Dendritic cell treated with granulocyte-macrophage colony-stimulating factor and Interleukin-4, amounts not matched to agents 40 ng/mL and 50 ng/mL, for 4 days (primary cell): ENCODE data around the gene COL27A1.

Experiments used
- H3K27ac Mint-ChIP-seq: one replicate; pipeline ENCODE4 v1.8.0; 2022; ENCODE audit warnings: mild to moderate bottlenecking, mixed read lengths
- H3K27me3 Mint-ChIP-seq: one replicate; pipeline ENCODE4 v1.8.0; 2022; ENCODE audit warnings: mild to moderate bottlenecking, mixed read lengths
- H3K36me3 Mint-ChIP-seq: one replicate; pipeline ENCODE4 v1.8.0; 2022; ENCODE audit warnings: low read depth, mixed read lengths
- H3K4me1 Mint-ChIP-seq: one replicate; pipeline ENCODE4 v1.8.0; 2022; ENCODE audit warnings: low read depth, mixed read lengths
- H3K4me3 Mint-ChIP-seq: one replicate; pipeline ENCODE4 v1.8.0; 2022; ENCODE audit warnings: mild to moderate bottlenecking, moderate library complexity, mixed read lengths
- H3K9me3 Mint-ChIP-seq: one replicate; pipeline ENCODE4 v1.8.0; 2022; ENCODE audit warnings: mixed read lengths
- intact Hi-C: fragments of 100-400 bp; cut with micrococcal nuclease; formaldehyde crosslinking; loops from one replicate; pipeline ENCODE4 v1.15.0; 2022

The COL27A1 gene

DNA sequence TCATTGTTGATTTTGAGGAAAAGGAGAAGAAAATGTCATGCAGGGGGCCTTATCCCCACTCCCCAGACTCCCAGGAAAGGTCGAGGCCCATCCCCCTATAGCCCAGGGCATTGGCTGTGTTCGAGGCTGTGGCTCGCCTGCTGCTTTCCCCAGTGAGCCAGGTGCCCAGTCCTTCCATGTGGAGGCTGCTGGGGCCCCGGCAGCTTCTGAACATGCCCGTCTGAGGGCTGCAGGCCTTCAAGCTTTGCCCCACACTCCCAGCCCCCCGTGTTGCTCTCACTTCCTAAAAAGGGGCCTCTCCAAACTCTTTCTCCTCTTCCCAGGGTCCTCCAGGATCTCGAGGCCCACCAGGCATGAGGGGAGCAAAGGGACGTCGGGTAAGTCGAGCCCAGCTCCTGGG, 102.9 kb downstream of the COL27A1 start:
- intact Hi-C loops, result no loop called here
- Mint-ChIP-seq H3K4me3 (no peak overlapping the region), H3K36me3 (no peaks in the 10 kb centered on the region), H3K27ac (no peak overlapping the region), H3K27me3 (no peaks in the 10 kb centered on the region), H3K9me3 (no peaks in the 10 kb centered on the region), H3K4me1 (no peaks in the 10 kb centered on the region)

DNA sequence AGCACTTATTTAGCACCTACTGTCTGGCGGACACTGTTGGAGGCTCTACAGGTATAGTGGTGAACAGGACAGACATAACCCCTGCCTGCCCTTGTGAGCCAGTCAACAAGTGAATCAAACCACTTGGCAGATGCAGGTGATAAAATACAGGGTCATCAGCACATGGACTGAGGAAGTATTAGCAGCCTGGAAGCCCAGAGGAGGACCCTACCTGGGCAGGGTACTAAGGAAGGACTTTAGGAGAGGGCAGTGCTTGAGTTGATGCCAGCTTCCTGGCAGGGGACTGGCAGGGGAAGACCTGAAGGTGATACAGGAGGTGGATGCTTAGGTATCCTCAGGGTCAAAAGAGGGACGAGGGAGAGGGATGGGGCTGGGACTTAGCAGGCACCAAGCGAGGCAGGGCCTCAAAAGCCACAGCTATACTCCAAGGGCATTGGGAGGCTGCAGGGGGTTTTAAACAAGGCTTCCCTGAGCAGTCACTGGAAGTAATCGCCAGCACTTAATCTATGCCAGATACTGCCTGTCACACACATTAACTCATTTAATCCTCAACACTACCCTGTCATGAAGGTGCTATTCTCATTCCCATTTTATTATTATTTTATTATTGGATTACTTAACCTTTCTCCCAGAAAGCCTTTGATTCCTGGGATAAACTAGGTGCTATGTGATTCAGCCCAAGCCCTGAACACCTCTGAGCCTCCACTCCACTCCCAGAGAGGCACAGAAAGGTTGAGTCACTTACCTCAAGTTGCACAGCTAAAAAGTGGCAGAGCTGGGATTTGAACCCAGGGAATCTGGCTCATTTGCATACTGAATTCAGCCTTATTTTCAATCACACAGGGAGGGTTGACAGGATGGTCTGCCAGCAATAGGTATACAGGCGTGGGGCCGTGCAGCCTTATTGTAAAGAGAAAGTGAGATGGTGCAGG, 103.8 kb downstream of the COL27A1 start:
- Mint-ChIP-seq H3K4me1 (no peaks in the 10 kb centered on the region), H3K4me3 (no peak overlapping the region), H3K36me3 (no peaks in the 10 kb centered on the region), H3K27me3 (no peaks in the 10 kb centered on the region), H3K9me3 (no peaks in the 10 kb centered on the region), H3K27ac (no peak overlapping the region)
- intact Hi-C loops, result no loop called here

DNA sequence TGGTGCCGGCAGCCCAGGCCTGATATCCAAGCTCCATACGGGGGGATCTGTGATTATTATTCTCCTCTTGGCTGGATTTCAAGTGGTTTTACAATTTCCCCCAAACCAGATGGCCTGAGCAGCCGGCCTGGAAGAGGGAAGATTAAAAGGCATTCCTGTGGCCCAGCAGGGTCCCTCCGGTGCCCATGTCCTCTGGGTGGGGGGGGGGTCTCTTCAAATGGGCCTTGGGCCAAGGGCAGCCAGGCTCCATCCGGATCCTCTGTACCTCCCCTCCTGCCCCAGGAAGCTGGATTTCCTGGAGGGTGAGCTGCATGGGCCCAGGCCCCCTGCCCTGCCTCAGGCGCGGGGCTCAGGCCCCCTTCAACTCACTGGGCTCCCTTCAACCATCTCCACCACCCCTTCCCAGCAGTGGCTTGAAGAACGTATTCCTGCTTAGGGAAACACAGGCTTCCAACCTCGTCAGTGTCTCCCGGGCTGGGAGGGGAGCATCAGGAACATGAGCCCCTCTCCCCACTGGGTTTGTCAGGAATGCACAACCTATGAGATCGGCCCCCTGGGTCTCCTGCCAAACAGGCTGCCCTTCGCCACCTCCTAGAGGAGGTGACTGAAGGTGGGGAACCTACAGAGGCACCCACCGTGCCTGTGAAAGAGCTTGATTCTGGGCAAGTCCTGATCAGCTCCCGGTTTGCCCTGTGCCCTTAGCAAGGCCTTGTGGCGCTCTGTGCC, 104.6 kb downstream of the COL27A1 start:
- Mint-ChIP-seq H3K4me3 (no peak overlapping the region), H3K27me3 (no peaks in the 10 kb centered on the region), H3K27ac (no peak overlapping the region), H3K9me3 (no peaks in the 10 kb centered on the region), H3K4me1 (no peaks in the 10 kb centered on the region), H3K36me3 (no peaks in the 10 kb centered on the region)
- intact Hi-C loops, result no loop called here

DNA sequence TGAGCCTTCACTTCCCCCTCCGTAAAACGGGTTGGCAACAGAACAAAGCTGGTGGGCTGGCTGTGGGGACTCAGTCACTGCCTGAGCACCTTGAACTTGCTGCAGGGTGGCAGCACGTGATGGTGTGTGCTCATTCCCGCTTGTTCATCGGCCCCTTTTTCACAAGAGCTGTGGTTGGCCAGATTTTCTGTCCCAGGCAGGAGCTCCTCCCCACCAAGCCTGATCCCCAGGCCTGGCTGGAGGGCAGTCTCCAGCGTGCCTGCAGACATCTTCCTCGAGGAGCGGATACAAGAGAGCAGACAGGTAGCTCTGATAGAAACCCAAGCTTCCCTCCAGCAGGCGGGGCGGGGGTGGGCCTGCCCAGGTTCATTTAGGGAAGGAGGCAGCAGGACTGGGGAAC, 105.7 kb downstream of the COL27A1 start:
- H3K9me3 Mint-ChIP-seq, result no peaks in the 10 kb centered on the region
- intact Hi-C loops, result no loop called here

DNA sequence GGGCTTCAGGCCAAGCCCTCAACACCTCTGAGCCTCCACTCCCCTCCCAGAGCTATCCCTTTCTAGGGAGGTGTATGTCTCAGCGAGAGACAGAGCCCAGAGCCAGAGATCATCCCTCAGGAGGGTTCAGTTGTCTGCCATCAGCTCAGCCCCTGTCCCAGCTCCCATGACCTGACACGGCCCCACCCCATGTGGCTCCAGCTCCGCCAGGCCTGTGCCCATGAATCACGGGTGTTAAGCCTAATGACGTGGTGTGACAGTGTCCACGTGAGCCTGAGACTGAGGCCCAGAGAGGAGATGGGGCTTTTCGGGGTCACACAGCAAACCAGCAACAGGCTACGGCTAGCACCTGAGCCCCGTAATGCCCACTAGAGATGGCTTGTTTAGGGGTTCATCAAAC, 106.7 kb downstream of the COL27A1 start:
- Mint-ChIP-seq H3K9me3 (no peaks in the 10 kb centered on the region), H3K4me3 (no peak overlapping the region), H3K4me1 (no peaks in the 10 kb centered on the region), H3K36me3 (no peaks in the 10 kb centered on the region), H3K27ac (no peak overlapping the region), H3K27me3 (no peaks in the 10 kb centered on the region)
- intact Hi-C loops, result no loop called here

More for the DNA sequence above, 105.7 kb downstream of the COL27A1 start:
- Mint-ChIP-seq H3K4me1 (no peaks in the 10 kb centered on the region), H3K36me3 (no peaks in the 10 kb centered on the region), H3K27ac (no peak overlapping the region), H3K4me3 (no peak overlapping the region), H3K27me3 (no peaks in the 10 kb centered on the region)

DNA sequence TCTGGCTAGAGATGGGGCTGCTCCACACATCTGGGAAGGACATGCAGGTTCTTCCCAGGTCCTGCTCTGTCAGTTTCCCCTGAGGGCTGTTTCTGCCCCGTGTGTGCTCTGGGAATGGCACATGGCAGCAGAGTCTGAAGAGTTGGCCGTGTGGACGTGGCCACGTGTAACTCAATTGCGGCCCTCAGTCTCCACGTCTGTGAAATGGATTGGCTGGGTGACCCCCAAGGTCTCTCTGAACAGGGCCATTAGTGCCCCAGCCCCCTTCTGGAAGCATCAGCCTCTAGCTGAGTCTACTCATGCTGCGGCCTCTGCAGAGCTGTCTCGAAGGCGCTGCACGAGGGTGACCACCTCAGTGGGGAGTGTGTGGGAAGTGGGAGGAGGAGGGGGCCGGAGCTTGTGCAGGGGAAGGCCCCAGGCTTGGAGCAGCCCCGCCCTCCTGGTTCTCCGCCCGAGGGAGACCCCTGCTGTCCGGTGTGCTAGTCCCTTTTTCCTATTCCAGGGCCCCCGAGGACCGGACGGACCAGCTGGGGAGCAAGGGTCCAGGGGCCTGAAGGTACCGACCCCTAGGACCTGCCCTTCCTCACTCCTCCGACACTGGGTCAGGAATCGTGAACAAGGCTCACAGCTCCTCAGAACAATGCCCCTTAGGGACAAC, 108.6 kb downstream of the COL27A1 start:
- Mint-ChIP-seq H3K4me3 (no peak overlapping the region), H3K9me3 (no peaks in the 10 kb centered on the region), H3K27ac (no peak overlapping the region), H3K27me3 (no peaks in the 10 kb centered on the region), H3K4me1 (no peaks in the 10 kb centered on the region), H3K36me3 (no peaks in the 10 kb centered on the region)
- intact Hi-C loops, result no loop called here

DNA sequence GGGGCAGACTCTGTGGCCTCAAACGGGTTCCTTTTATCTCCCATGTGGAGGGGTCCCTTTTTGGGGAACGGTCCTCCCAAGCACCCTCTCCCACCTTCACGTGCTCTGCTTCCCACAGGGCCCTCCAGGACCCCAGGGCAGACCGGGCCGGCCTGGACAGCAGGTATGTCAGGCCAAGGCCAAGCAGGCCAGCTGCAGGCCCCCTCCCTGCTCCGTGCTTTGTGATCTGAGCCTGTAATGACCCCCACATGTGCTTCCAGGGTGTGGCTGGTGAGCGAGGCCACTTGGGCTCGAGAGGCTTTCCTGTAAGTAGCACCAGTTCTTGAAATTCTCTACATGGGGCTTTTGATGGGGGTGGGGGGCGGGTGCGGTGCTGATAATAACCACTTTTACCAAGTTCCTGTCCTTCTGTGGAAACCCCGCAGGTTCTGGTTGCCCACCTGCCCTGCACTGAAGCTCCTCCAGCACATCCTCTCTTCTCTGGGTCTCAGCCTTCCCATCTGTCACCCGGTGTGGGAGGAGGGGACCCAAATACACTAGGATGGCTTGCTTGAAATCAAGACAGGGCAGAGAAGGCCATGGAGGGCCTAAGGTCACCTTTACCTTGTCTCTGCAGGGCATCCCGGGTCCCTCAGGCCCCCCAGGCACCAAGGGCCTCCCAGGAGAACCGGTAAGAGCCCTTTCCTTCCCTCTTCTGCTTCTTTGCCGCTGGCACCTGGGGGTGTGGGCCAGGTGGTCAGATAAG, 109.6 kb downstream of the COL27A1 start:
- Mint-ChIP-seq H3K27me3 (no peaks in the 10 kb centered on the region), H3K4me1 (no peaks in the 10 kb centered on the region)
- intact Hi-C loops, result no loop called here

DNA sequence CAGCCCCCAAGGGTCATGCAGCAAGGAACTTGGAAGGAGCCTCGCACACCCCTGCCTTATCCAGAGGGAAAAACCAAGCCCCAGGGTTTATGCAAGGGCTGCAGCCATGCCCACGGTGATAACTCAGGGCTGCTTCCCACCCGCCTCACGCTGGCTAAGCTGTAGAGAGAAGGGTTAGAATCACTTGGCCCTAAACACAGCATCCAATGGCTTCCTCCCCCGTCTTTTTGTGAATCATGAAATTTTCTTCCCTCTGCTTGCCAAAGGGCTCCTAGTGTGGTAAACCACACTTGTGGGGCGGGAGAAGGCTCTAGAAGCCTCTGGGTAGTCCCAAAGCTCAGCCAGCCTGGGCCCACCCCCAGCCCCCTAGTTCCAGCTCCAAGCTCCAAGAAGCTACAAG, 111.6 kb downstream of the COL27A1 start:
- no peaks in the 10 kb centered on the region for H3K4me1 Mint-ChIP-seq
- H3K4me3 Mint-ChIP-seq, result no peak overlapping the region
- no peaks in the 10 kb centered on the region for H3K27me3 Mint-ChIP-seq
- no peaks in the 10 kb centered on the region for H3K9me3 Mint-ChIP-seq
- intact Hi-C loops, result no loop called here
- no peaks in the 10 kb centered on the region for H3K36me3 Mint-ChIP-seq
- no peak overlapping the region for H3K27ac Mint-ChIP-seq

More for the DNA sequence above, 109.6 kb downstream of the COL27A1 start:
- Mint-ChIP-seq H3K27ac (no peak overlapping the region), H3K36me3 (no peaks in the 10 kb centered on the region), H3K4me3 (no peak overlapping the region), H3K9me3 (no peaks in the 10 kb centered on the region)

DNA sequence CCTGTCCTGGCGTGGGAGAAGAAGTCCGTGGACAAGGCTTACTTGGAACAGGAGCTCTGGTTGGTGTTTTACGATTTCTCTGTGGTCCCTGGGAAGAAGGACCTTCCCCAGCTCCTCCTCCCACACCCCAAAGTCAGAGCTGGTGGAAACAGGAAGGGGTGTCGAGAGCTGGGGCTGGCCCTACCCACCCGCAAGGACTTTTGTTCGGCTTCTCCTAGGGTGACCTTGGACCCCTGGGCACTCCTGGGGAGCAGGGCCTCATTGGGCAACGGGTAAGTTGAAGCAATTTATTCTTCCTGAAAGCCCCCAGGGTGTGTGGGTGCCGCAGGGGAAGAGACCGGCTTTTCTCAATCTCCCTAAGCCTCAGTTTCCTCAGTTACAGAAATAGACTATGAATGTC, 113.7 kb downstream of the COL27A1 start:
- Mint-ChIP-seq H3K4me3 (no peak overlapping the region), H3K36me3 (no peaks in the 10 kb centered on the region), H3K9me3 (no peaks in the 10 kb centered on the region), H3K4me1 (no peaks in the 10 kb centered on the region), H3K27me3 (peaks cover 3% of the 10 kb centered on the region), H3K27ac (no peak overlapping the region)
- intact Hi-C loops, result no loop called here

DNA sequence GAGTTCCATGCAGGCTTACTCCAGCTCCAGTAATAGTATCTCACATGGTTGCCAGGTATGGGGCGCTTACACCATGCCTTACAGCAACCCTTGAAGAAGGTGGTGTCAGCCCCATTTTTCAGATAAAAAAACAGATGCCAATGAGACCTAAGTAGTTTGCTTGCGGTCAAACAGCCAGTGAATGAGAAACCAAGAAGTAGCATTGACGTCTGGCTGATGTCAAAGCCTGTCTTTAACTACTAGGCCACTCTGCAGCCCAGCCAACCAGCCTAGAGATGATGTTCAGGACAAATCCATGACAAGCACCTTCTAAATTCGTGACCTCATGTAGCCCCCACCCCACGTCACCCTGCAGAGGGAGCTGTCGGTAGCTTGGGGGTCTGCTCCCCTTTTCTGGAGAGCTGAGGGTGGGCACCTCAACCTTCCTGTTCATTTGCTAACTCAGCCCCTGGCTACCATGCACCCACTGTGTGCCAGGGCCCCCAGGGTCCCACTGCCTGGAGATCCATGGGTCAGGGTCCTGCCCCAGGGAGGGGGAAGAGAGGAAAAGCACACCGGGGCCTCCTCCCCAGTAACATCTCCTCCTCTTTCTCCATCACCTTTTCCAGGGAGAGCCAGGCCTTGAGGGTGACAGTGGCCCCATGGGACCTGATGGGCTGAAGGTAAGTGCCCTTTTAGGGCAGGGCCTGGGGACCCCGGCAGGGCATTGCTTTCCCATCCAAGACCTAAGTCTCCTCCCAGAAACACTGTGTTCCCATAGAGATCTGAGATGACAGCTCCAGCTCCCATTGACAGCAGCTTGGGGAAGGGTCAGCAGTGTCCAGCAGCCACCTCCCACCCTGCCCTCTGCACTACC, 115.0 kb downstream of the COL27A1 start:
- H3K4me1 Mint-ChIP-seq, result no peaks in the 10 kb centered on the region
- H3K9me3 Mint-ChIP-seq, result no peaks in the 10 kb centered on the region
- peaks cover 3% of the 10 kb centered on the region for H3K27me3 Mint-ChIP-seq
- no peaks in the 10 kb centered on the region for H3K36me3 Mint-ChIP-seq
- no peak overlapping the region for H3K4me3 Mint-ChIP-seq
- H3K27ac Mint-ChIP-seq, result no peak overlapping the region
- intact Hi-C loops, result no loop called here

DNA sequence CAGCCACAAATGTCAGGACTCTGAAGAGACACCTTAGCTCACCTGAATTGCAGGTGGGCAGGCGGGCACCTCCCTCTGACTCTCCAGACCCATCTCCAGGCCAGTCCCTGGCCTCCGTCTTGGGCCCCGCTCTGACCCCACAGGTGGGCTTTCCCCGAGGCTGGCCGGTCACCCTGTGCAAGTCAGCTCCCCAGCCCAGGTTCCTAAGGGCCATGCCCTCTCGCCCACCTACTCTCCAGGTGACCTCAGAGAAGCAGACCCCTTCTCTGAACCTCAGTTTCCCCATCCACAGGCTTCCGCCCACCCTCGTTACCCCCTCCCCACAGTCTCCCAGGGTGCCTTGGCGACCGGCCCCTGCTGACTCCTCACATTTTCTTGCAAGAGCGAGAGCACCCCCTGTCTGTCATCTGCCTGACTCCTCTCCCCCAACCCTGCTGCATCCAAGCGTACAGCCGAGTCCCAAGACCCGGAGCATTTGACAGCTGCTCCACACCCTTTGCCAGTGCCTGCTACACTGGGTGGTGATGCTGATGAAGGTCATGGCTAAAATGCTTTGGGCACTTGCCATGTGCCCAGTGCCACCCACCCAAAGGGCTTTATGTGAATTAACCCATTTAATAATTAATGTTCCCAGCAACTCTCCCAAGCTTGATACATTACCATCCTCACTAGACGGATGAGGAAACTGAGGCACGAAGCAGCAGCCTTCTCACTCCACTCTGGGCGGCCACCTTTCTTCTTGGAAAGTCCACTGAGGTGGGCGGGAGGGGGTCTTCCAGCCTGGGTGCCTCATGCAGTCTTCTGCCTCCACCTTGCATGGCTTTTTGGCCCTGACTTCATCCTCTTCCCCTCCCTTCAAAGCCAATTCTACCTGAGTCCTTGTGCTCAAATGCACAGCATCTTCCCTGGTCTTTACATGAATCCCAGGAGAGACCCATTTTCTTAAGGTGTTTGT, 116.5 kb downstream of the COL27A1 start:
- Mint-ChIP-seq H3K4me3 (no peak overlapping the region), H3K27ac (no peak overlapping the region)
- intact Hi-C loops, result no loop called here

DNA sequence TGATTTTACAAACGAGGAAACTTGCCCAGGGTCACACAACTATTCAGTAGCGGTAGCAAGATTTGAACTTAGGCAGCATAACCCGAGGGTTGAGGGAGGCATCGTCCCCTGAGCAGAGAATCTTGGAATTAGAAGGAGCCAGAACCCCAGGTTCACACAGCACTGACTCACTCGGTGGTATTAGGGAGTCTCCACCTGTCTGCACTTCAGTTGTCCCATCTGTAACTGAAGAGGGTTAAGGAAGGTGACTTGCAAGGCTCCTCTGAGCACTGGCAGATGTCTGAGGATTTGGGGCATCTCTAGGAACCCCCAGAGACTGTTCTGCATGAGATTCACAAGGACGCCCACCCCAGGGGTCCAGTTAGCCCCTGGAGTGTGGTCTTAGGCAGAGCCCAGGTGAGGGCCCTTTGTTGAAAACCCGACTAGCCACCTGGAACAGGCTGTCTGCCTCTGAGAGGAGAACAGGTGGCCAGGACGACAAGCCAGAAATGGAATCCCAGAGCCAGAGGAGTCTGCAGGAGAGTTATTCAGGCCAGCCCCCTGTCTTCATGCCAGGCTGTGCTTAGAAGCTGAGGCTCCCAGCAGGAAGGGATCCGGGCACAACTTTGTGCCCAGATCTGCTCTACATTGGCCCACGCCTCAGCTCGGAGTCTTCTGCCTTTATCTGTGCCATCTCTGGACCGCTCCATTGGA, 117.5 kb downstream of the COL27A1 start:
- intact Hi-C loops, result no loop called here
- H3K36me3 Mint-ChIP-seq, result no peaks in the 10 kb centered on the region
- no peaks in the 10 kb centered on the region for H3K4me1 Mint-ChIP-seq
- H3K27me3 Mint-ChIP-seq, result peaks cover 3% of the 10 kb centered on the region
- no peaks in the 10 kb centered on the region for H3K9me3 Mint-ChIP-seq
- H3K4me3 Mint-ChIP-seq, result no peak overlapping the region
- H3K27ac Mint-ChIP-seq, result no peak overlapping the region

More for the DNA sequence above, 116.5 kb downstream of the COL27A1 start:
- Mint-ChIP-seq H3K9me3 (no peaks in the 10 kb centered on the region), H3K36me3 (no peaks in the 10 kb centered on the region), H3K27me3 (peaks cover 3% of the 10 kb centered on the region), H3K4me1 (no peaks in the 10 kb centered on the region)
